Esophagus squamous epithelium (tissue), 4 donors: ENCODE data around the gene EYS.

Experiments
- CTCF ChIP-seq, 6 experiments: fragments of 450-650 bp in 4 of 6; fragments of 200-600 bp in 2 of 6; sonication (generic) in 2 of 6; IDR thresholded peaks; one replicate each; pipeline ENCODE4 v1.5.1; 2016 to 2019; ENCODE audit warnings: antibody characterized with exemption in 6 of 6, mild to moderate bottlenecking in 4 of 6, moderate library complexity in 4 of 6
- POLR2A ChIP-seq, 4 donors: fragments of 450-650 bp; IDR thresholded peaks; one replicate each; pipeline ENCODE4 v1.6.1; 2017; ENCODE audit warnings: antibody characterized with exemption in 4 of 4, mild to moderate bottlenecking in 4 of 4, moderate library complexity in 3 of 4

- TF ChIP-seq CTCF (IDR thresholded peaks at IDR 0.05) = no peak
- TF ChIP-seq POLR2A (IDR thresholded peaks at IDR 0.05) = no peak
Measured at GRCh38 chr6:65671922-65672321, 35.1 kb downstream of the EYS start.
